Gastrocnemius medialis (tissue), 4 donors: ENCODE measurements around the gene HK3. TPM values are rescaled to one million over a fixed set of nuclear protein-coding genes. Genes with fewer than 3 reads are reported as not detected.
A peak's percentile ranks its signal among the peaks of the same experiment; 100 is the strongest.

Experiments used
- ATAC-seq, 2 donors: fragments of 150-250 bp; one replicate each; pipeline ENCODE4 v1.9.1; 2016
- DNase-seq, 2 donors: peaks; one replicate each; pipeline ENCODE4 v3.0.0-alpha.2; 2019
- H3K27ac ChIP-seq, 4 donors: fragments of 200-600 bp; sonication (generic); 1 replicate in 1 of 4; 2 replicates in 3 of 4; pipeline ENCODE4 v1.5.1; 2016 to 2018; ENCODE audit warnings: mild to moderate bottlenecking in 2 of 4, moderate library complexity in 1 of 4
- H3K27me3 ChIP-seq, 3 donors: fragments of 200-600 bp; sonication (generic) in 2 of 3; 1 replicate in 1 of 3; 2 replicates in 2 of 3; pipeline versions ENCODE4 v1.5.1 to v1.6.0; 2016 to 2019; ENCODE audit warnings: mild to moderate bottlenecking in 1 of 3, moderate library complexity in 1 of 3
- H3K36me3 ChIP-seq, 2 donors: fragments of 200-600 bp; sonication (generic) in 1 of 2; one replicate each; pipeline ENCODE4 v1.5.1; 2017 to 2018
- H3K4me1 ChIP-seq, 2 donors: fragments of 200-600 bp; sonication (generic) in 1 of 2; one replicate each; pipeline ENCODE4 v1.5.1; 2016 to 2017; ENCODE audit warnings: mild to moderate bottlenecking in 2 of 2
- H3K4me3 ChIP-seq, 4 donors: fragments of 200-600 bp; sonication (generic) in 3 of 4; 1 replicate in 1 of 4; 2 replicates in 3 of 4; pipeline ENCODE4 v1.5.1; 2016 to 2019; ENCODE audit warnings: mild to moderate bottlenecking in 2 of 4
- H3K9me3 ChIP-seq, 3 donors: fragments of 200-600 bp; sonication (generic) in 2 of 3; 1 replicate in 1 of 3; 2 replicates in 2 of 3; pipeline ENCODE4 v1.5.1; 2016 to 2019
- POLR2A ChIP-seq, 2 donors: fragments of 450-650 bp; IDR thresholded peaks; one replicate each; pipeline ENCODE4 v1.6.1; 2017; ENCODE audit warnings: antibody characterized with exemption in 2 of 2, mild to moderate bottlenecking in 2 of 2, moderate library complexity in 2 of 2
- in situ Hi-C, 4 donors: fragments of 200-750 bp; cut with MboI; loops; one replicate each; pipeline versions ENCODE4 v1.15.0 to v1.8.0; 2017; ENCODE audit warnings: low sequenced_read_pairs in 4 of 4
- intact Hi-C: fragments of 100-400 bp; cut with DNase I; formaldehyde crosslinking; loops from one replicate; pipeline ENCODE4 v1.15.1; 2023; ENCODE audit warnings: low total_unique reads
- total RNA-seq, 4 donors: library from RNA; depleted of rRNA; stranded (reverse); fragments of >200 nt; gene quantifications; one replicate each; pipeline versions ENCODE4 v1.1.0 to v1.2.3, GENCODE V29; 2016
- TF ChIP-seq, protein P1 (sequence below), 5 experiments: fragments of 450-650 bp in 3 of 5; fragments of 200-600 bp in 2 of 5; sonication (generic) in 2 of 5; IDR thresholded peaks in 4 of 5; conservative IDR thresholded peaks in 1 of 5; 1 replicate in 4 of 5; 2 replicates in 1 of 5; pipeline ENCODE4 v1.5.1; 2016 to 2019; ENCODE audit warnings: antibody characterized with exemption in 5 of 5, mild to moderate bottlenecking in 3 of 5, moderate library complexity in 3 of 5

Gene HK3
- total RNA-seq, 4 donors from 2014 or later = 0.53 to 2.6 (median 2.4) TPM

DNA sequence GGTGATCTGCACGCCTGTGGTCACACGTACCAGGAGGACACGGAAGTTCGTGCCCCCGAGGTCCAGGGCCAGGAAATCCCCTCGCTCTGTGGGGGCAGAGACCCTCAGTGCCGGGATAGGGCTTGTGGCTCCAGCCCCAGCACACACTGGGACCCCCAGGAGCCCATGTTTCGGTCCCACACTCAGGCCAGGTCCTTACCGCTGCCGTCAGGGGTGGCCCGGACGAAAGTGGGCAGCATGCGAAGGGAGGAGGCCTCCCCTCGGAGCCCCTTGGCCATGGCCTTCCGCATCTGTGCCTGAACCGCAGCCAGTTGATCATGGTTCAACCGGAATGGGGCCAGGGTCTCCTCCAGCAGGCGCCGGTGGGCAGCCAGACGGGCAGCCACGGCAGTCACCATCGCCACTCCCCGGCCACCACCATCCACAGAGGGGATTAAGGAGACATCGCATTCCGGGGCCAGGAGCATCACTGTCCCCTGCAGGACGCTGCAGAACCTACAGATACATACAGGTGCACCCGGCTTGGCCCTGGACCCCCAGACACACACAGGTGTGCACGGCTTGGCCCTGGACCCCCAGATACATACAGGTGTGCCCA, 11.8 kb downstream of the HK3 start:
- Histone ChIP-seq H3K4me1 (no peaks in the 10 kb centered on the region), H3K9me3 (no peaks in the 10 kb centered on the region), H3K27me3 (no peaks in the 10 kb centered on the region), H3K4me3 (no peak overlapping the region), H3K27ac (no peak overlapping the region), H3K36me3 (no peaks in the 10 kb centered on the region)
- ATAC-seq (no peak), DNase-seq (peak in 1 of 2 donors; percentile 4)
- in situ Hi-C loops (no loop called here), intact Hi-C loops (no loop called here)
- TF ChIP-seq, protein P1, sequence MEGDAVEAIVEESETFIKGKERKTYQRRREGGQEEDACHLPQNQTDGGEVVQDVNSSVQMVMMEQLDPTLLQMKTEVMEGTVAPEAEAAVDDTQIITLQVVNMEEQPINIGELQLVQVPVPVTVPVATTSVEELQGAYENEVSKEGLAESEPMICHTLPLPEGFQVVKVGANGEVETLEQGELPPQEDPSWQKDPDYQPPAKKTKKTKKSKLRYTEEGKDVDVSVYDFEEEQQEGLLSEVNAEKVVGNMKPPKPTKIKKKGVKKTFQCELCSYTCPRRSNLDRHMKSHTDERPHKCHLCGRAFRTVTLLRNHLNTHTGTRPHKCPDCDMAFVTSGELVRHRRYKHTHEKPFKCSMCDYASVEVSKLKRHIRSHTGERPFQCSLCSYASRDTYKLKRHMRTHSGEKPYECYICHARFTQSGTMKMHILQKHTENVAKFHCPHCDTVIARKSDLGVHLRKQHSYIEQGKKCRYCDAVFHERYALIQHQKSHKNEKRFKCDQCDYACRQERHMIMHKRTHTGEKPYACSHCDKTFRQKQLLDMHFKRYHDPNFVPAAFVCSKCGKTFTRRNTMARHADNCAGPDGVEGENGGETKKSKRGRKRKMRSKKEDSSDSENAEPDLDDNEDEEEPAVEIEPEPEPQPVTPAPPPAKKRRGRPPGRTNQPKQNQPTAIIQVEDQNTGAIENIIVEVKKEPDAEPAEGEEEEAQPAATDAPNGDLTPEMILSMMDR (IDR thresholded peaks at IDR 0.05 in 4 of 5, conservative IDR thresholded peaks at IDR 0.05 in 1 of 5) = no peak

GRCh38 chr5:176886336-176887251, 12.6 kb downstream of the HK3 start:
- Histone ChIP-seq H3K27ac (no peak overlapping the region), H3K36me3 (no peaks in the 10 kb centered on the region), H3K27me3 (no peaks in the 10 kb centered on the region), H3K4me3 (no peak overlapping the region), H3K4me1 (no peaks in the 10 kb centered on the region), H3K9me3 (no peaks in the 10 kb centered on the region)
- no peak for ATAC-seq
- TF ChIP-seq, protein P1 (IDR thresholded peaks at IDR 0.05 in 4 of 5, conservative IDR thresholded peaks at IDR 0.05 in 1 of 5) = no peak
- no peak for TF ChIP-seq POLR2A (IDR thresholded peaks at IDR 0.05)
- in situ Hi-C loops (no loop called here), intact Hi-C loops (no loop called here)
- DNase-seq = peak in 1 of 2 donors; percentile 1

DNA sequence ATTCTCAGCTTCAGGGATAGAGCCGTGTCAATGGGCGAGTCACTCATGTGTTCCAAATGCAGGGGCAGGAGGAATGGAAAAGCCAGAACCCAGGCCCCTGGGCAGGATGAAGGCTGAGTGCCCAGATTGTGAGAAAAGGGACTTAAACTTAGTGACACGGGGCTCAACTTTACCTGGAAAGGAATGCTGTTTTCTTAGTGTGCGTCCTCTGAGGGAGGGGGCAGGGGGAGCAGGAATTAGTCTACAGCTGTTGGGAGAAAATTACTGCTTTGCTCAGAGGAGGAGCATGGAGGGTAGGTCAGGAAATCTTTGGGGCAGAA, 14.6 kb downstream of the HK3 start:
- H3K4me3 ChIP-seq = no peak overlapping the region
- ATAC-seq = no peak
- H3K27ac ChIP-seq = no peak overlapping the region
- in situ Hi-C loops = no loop called here
- H3K36me3 ChIP-seq = no peaks in the 10 kb centered on the region
- intact Hi-C loops = no loop called here
- no peaks in the 10 kb centered on the region for H3K27me3 ChIP-seq
- H3K9me3 ChIP-seq = no peaks in the 10 kb centered on the region
- DNase-seq = no peak
- no peaks in the 10 kb centered on the region for H3K4me1 ChIP-seq
- TF ChIP-seq, protein P1 (IDR thresholded peaks at IDR 0.05 in 4 of 5, conservative IDR thresholded peaks at IDR 0.05 in 1 of 5) = no peak
- TF ChIP-seq POLR2A (IDR thresholded peaks at IDR 0.05) = no peak

GRCh38 chr5:176883700-176884570, 15.2 kb downstream of the HK3 start:
- no peak overlapping the region for H3K27ac ChIP-seq
- ATAC-seq (no peak), DNase-seq (no peak)
- no peak overlapping the region for H3K4me3 ChIP-seq
- no peak for TF ChIP-seq POLR2A (IDR thresholded peaks at IDR 0.05)
- TF ChIP-seq, protein P1 (IDR thresholded peaks at IDR 0.05 in 4 of 5, conservative IDR thresholded peaks at IDR 0.05 in 1 of 5) = no peak
- intact Hi-C loops = no loop called here
- H3K9me3 ChIP-seq = no peaks in the 10 kb centered on the region
- no peaks in the 10 kb centered on the region for H3K36me3 ChIP-seq
- no peaks in the 10 kb centered on the region for H3K27me3 ChIP-seq
- no peaks in the 10 kb centered on the region for H3K4me1 ChIP-seq
- in situ Hi-C loops = no loop called here
